ENCODE measurements around the gene OTUD3.
A peak's percentile ranks its signal among the peaks of the same experiment; 100 is the strongest.
"Not testable (repeated sequence)": the region's sequence is repeated elsewhere in the genome, so short reads cannot be mapped to it uniquely, and the experiment has no call there.

The OTUD3 gene

GRCh38 chr1:19882111-19883071 is at the start of gene OTUD3:
OTUD3 (plus strand) TSS chr1:19882395; CDS start chr1:19882514, 119 bp downstream.
- H3K9me3 ChIP-seq (replicated peaks in 1 of 11): peaks cover 0 to 10% (median 0%) of the 10 kb centered on the region in 11 experiments; a peak in 3 of 22 replicates
- H3K36me3 ChIP-seq: peaks cover 0 to 35% (median 24%) of the 10 kb centered on the region in 11 experiments; a peak in 21 of 22 replicates
- peak within 1 kb of the TSS; percentile 88 to 100 (median 97) for H3K4me2 ChIP-seq
- H3K4me3 ChIP-seq: peak within 1 kb of the TSS; percentile 75 to 98 (median 89)
- TF ChIP-seq Cebpa-rat (IDR thresholded peaks at IDR 0.05): no peak
- H3K27ac ChIP-seq: peak within 1 kb of the TSS; percentile 79 to 93 (median 90)
- H3K9ac ChIP-seq: peak within 1 kb of the TSS; percentile 89 to 99 (median 93)
- H3K27me3 ChIP-seq: no peaks in the 10 kb centered on the region
- H4K20me1 ChIP-seq: peaks cover 9 to 50% (median 41%) of the 10 kb centered on the region in 11 experiments; a peak in 20 of 22 replicates
- H3K4me1 ChIP-seq: peaks cover 29 to 41% (median 38%) of the 10 kb centered on the region in 10 experiments

- no peak for TF ChIP-seq Cebpa-rat (IDR thresholded peaks at IDR 0.05)
- Histone ChIP-seq H3K9me3 (replicated peaks in 1 of 11) (peaks cover 11 to 23% (median 18%) of the 10 kb centered on the region in 11 experiments), H3K4me2 (no peak overlapping the region), H3K4me3 (no peak overlapping the region), H4K20me1 (no peaks in the 10 kb centered on the region), H3K4me1 (peaks cover 0 to 25% (median 1%) of the 10 kb centered on the region in 10 experiments; a peak in 5 of 20 replicates), H3K9ac (no peak overlapping the region), H3K27me3 (no peaks in the 10 kb centered on the region), H3K36me3 (no peaks in the 10 kb centered on the region), H3K27ac (no peak overlapping the region)
These were observed 46.6 kb upstream of the OTUD3 start for GRCh38 chr1:19835578-19835977.

- Histone ChIP-seq H3K9ac (no peak overlapping the region), H3K4me3 (no peak overlapping the region), H3K4me2 (peak overlapping the region in 1 of 11 experiments; percentile 9; a peak in 2 of 22 replicates), H3K9me3 (replicated peaks in 1 of 11) (peaks cover 0 to 4% (median 0%) of the 10 kb centered on the region in 11 experiments; a peak in 1 of 22 replicates), H3K36me3 (no peaks in the 10 kb centered on the region), H3K27ac (peak overlapping the region in 2 of 11 experiments; percentile 39 to 64; a peak in 3 of 22 replicates), H3K4me1 (peaks cover 0 to 25% (median 1%) of the 10 kb centered on the region in 10 experiments; a peak in 5 of 20 replicates), H4K20me1 (no peaks in the 10 kb centered on the region), H3K27me3 (no peaks in the 10 kb centered on the region)
- TF ChIP-seq Cebpa-rat (IDR thresholded peaks at IDR 0.05): no peak
These were observed 44.3 kb upstream of the OTUD3 start for GRCh38 chr1:19837866-19838265.

GRCh38 chr1:19840228-19840627 is 42.0 kb upstream of the OTUD3 start:
- H3K27me3 ChIP-seq: no peaks in the 10 kb centered on the region
- H3K9me3 ChIP-seq (replicated peaks in 1 of 11): peaks cover 0 to 4% (median 0%) of the 10 kb centered on the region in 11 experiments; a peak in 1 of 22 replicates
- no peaks in the 10 kb centered on the region for H3K36me3 ChIP-seq
- H3K9ac ChIP-seq: no peak overlapping the region
- H3K4me1 ChIP-seq: peaks cover 0 to 25% (median 2%) of the 10 kb centered on the region in 10 experiments; a peak in 5 of 20 replicates
- H3K27ac ChIP-seq: no peak overlapping the region
- H4K20me1 ChIP-seq: no peaks in the 10 kb centered on the region
- no peak overlapping the region for H3K4me2 ChIP-seq
- TF ChIP-seq Cebpa-rat (IDR thresholded peaks at IDR 0.05): no peak
- H3K4me3 ChIP-seq: no peak overlapping the region

GRCh38 chr1:19844731-19845495 is 37.3 kb upstream of the OTUD3 start:
- no peaks in the 10 kb centered on the region for H3K27me3 ChIP-seq
- no peak overlapping the region for H3K4me3 ChIP-seq
- no peak overlapping the region for H3K9ac ChIP-seq
- H4K20me1 ChIP-seq: no peaks in the 10 kb centered on the region
- TF ChIP-seq Cebpa-rat (IDR thresholded peaks at IDR 0.05): no peak
- H3K27ac ChIP-seq: no peak overlapping the region
- H3K9me3 ChIP-seq (replicated peaks in 1 of 11): no peaks in the 10 kb centered on the region; a peak in 1 of 22 replicates
- H3K36me3 ChIP-seq: no peaks in the 10 kb centered on the region
- 0 out of 20 replicates have a peak, but pooled peaks cover 0 to 4% (median 0%) of the 10 kb centered on the region in 10 experiments for H3K4me1 ChIP-seq
- H3K4me2 ChIP-seq: peak overlapping the region in 1 of 11 experiments; percentile 24; a peak in 1 of 22 replicates

- no peak overlapping the region for H3K9ac ChIP-seq
- no peak overlapping the region for H3K27ac ChIP-seq
- peak in 1 of 11 experiments; percentile 36; a peak in 2 of 22 replicates for TF ChIP-seq Cebpa-rat (IDR thresholded peaks at IDR 0.05)
- H4K20me1 ChIP-seq: no peaks in the 10 kb centered on the region
- peak overlapping the region in 1 of 11 experiments; percentile 24; a peak in 1 of 22 replicates for H3K4me2 ChIP-seq
- H3K4me1 ChIP-seq: 0 out of 20 replicates have a peak, but pooled peaks cover 0 to 4% (median 0%) of the 10 kb centered on the region in 10 experiments
- no peaks in the 10 kb centered on the region; a peak in 1 of 22 replicates for H3K9me3 ChIP-seq (replicated peaks in 1 of 11)
- no peaks in the 10 kb centered on the region for H3K27me3 ChIP-seq
- H3K4me3 ChIP-seq: no peak overlapping the region
- H3K36me3 ChIP-seq: no peaks in the 10 kb centered on the region
These were observed 36.6 kb upstream of the OTUD3 start for GRCh38 chr1:19845555-19845954.

- Histone ChIP-seq H4K20me1 (no peaks in the 10 kb centered on the region), H3K4me2 (no peak overlapping the region), H3K36me3 (no peaks in the 10 kb centered on the region), H3K27me3 (no peaks in the 10 kb centered on the region), H3K4me3 (no peak overlapping the region), H3K9me3 (replicated peaks in 1 of 11) (no peaks in the 10 kb centered on the region), H3K4me1 (0 out of 20 replicates have a peak, but pooled peaks cover 0 to 4% (median 0%) of the 10 kb centered on the region in 10 experiments), H3K9ac (no peak overlapping the region), H3K27ac (no peak overlapping the region)
- TF ChIP-seq Cebpa-rat (IDR thresholded peaks at IDR 0.05): no peak
These were observed 35.9 kb upstream of the OTUD3 start for GRCh38 chr1:19846338-19846737.

- not testable (repeated sequence) for H3K4me1 ChIP-seq; H3K9me3 ChIP-seq (replicated peaks in 1 of 11); H3K4me3 ChIP-seq; H3K9ac ChIP-seq; H3K4me2 ChIP-seq; H3K27ac ChIP-seq; H4K20me1 ChIP-seq; H3K27me3 ChIP-seq; H3K36me3 ChIP-seq
- peak in 6 of 11 experiments; percentile 20 to 70 (median 28); a peak in 6 of 22 replicates for TF ChIP-seq Cebpa-rat (IDR thresholded peaks at IDR 0.05)
These were observed 34.9 kb upstream of the OTUD3 start for GRCh38 chr1:19847334-19847733.

- not testable (repeated sequence) for H3K27ac ChIP-seq; H3K27me3 ChIP-seq; H3K4me3 ChIP-seq; H4K20me1 ChIP-seq; H3K9ac ChIP-seq; H3K9me3 ChIP-seq (replicated peaks in 1 of 11); H3K36me3 ChIP-seq; H3K4me2 ChIP-seq; H3K4me1 ChIP-seq
These were observed 32.9 kb upstream of the OTUD3 start for GRCh38 chr1:19849307-19849706.
